Measurements from ENCODE around the gene ARHGAP1. TPM values are rescaled to one million over a fixed set of nuclear protein-coding genes. Genes with fewer than 3 reads are reported as not detected.
A peak's percentile ranks its signal among the peaks of the same experiment; 100 is the strongest.

ARHGAP1 gene
- total and polyA plus RNA-seq, 2 of the 4 experiments (the other 2 are of a cell fraction): 46.6 to 78.8 TPM

DNA sequence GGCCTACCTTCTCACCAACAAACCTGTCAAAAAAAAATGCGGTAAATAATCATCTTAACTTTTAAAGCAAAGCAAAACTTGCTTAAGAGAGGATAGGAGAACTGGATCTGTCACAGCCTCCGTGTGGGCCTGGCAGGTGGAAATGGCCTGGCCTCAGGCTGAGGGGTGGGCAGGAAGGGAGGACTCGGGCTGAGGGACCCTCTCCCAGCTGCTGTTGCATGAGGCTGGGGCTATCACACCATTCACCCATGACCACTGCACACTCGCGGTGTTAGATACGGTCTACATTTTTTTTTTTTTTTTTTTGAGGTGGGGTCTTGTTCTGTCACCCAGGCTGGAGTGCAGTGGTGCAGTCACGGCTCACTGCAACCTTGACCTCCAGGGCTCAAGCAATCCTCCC, 24.5 kb downstream of the ARHGAP1 start:
- Histone ChIP-seq H4K91ac (ENCODE audit: insufficient read depth, low read depth, low read length) (peak overlapping the region; percentile 8; the same call in 1 of the 2 replicates), H2AK9ac (replicated peaks; ENCODE audit: low read depth, low read length, poor library complexity) (peak overlapping the region; percentile 74), H3K9me1 (ENCODE audit: insufficient read depth, low read length) (peaks cover 8% of the 10 kb centered on the region; the same call in 1 of the 2 replicates), H3K4ac (ENCODE audit: low read depth, low read length) (peak overlapping the region; percentile 82; the same call in 1 of the 2 replicates), H2AK5ac (ENCODE audit: low read depth, low read length) (no peak overlapping the region), H2BK120ac (ENCODE audit: low read depth, low read length) (no peak overlapping the region), H3K23ac (ENCODE audit: low read depth, low read length) (no peak overlapping the region), H2BK15ac (ENCODE audit: low read depth, low read length) (no peak overlapping the region), H3K79me1 (ENCODE audit: low read depth in 1 of 2, low read length in 2 of 2) (peaks cover 0 to 8% of the 10 kb centered on the region in 2 experiments; a peak in 1 of 4 replicates), H3K27me3 (ENCODE audit: control insufficient read depth, insufficient read depth, low read length) (no peaks in the 10 kb centered on the region), H3K9me3 (ENCODE audit: control insufficient read depth, insufficient read depth, low read length) (no peaks in the 10 kb centered on the region), H3K4me2 (ENCODE audit: low read depth, low read length) (no peak overlapping the region), H3K56ac (ENCODE audit: extremely low read depth, insufficient read depth, low read length) (no peak overlapping the region), H3K18ac (ENCODE audit: low read depth, low read length) (peak overlapping the region; percentile 16), H4K20me1 (ENCODE audit: insufficient read depth, low read length) (0 out of 2 replicates have a peak, but pooled peaks cover 3% of the 10 kb centered on the region), H2BK5ac (ENCODE audit: low read depth, low read length, poor library complexity, severe bottlenecking) (peak overlapping the region; percentile 40), H4K8ac (ENCODE audit: low read depth in 2 of 2, low read length in 2 of 2) (peak overlapping the region in 1 of 2 experiments; percentile 56; a peak in 1 of 4 replicates), H3K4me3 (ENCODE audit: insufficient read depth, low read depth, low read length) (no peak overlapping the region), H2AFZ (replicated peaks; ENCODE audit: low read length, poor library complexity) (no peak overlapping the region), H3K4me1 (ENCODE audit: control insufficient read depth, insufficient read depth, low read length) (peaks cover 10% of the 10 kb centered on the region), H3K36me3 (ENCODE audit: control insufficient read depth, insufficient read depth, low read length) (peaks cover 60% of the 10 kb centered on the region), H3K27ac (ENCODE audit: insufficient read depth, low read length) (peak overlapping the region; percentile 8; the same call in 1 of the 2 replicates), H2BK20ac (ENCODE audit: low read depth, low read length) (no peak overlapping the region), H3K14ac (replicated peaks; ENCODE audit: low read depth, low read length) (no peak overlapping the region), H3K9ac (ENCODE audit: low read depth, low read length) (no peak overlapping the region), H4K5ac (ENCODE audit: low read depth, low read length) (peak overlapping the region; percentile 77)
- ChIA-PET CTCF (no interaction called here), POLR2A (ENCODE audit: unreplicated experiment) (no interaction called here)
- WGBS, 2 experiments (ENCODE audit: extremely low coverage in 2 of 2, insufficient read length in 1 of 2): no CpG with 5 or more reads among the region's 7 CpGs
- dilution Hi-C loops (cut with HindIII; ENCODE audit: low sequenced_read_pairs, unreplicated experiment) (no loop called here), intact Hi-C loops (cut with micrococcal nuclease) (no loop called here), in situ Hi-C loops (cut with MboI; ENCODE audit: low sequenced_read_pairs) (no loop called here)
- no peak for TF ChIP-seq MXI1 (IDR thresholded peaks at IDR 0.05; ENCODE audit: borderline replicate concordance, low read depth, low read length)
- TF ChIP-seq RFX5 (IDR thresholded peaks at IDR 0.05; ENCODE audit: low read depth, low read length): no peak
- TF ChIP-seq SMC3 (IDR thresholded peaks at IDR 0.05; ENCODE audit: low read depth, low read length): no peak
- TF ChIP-seq CHD1 (IDR thresholded peaks at IDR 0.05; ENCODE audit: low read depth, low read length): no peak
- no peak for TF ChIP-seq MAFK (IDR thresholded peaks at IDR 0.05; ENCODE audit: low read depth, low read length)
- no peak for TF ChIP-seq BHLHE40 (IDR thresholded peaks at IDR 0.05; ENCODE audit: low read depth, low read length)
- TF ChIP-seq CEBPB (IDR thresholded peaks at IDR 0.05; ENCODE audit: low read depth, low read length): no peak
- TF ChIP-seq, protein P1, sequence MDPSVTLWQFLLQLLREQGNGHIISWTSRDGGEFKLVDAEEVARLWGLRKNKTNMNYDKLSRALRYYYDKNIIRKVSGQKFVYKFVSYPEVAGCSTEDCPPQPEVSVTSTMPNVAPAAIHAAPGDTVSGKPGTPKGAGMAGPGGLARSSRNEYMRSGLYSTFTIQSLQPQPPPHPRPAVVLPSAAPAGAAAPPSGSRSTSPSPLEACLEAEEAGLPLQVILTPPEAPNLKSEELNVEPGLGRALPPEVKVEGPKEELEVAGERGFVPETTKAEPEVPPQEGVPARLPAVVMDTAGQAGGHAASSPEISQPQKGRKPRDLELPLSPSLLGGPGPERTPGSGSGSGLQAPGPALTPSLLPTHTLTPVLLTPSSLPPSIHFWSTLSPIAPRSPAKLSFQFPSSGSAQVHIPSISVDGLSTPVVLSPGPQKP (IDR thresholded peaks at IDR 0.05; ENCODE audit: borderline replicate concordance, low read depth, low read length): no peak
- TF ChIP-seq RAD21 (IDR thresholded peaks at IDR 0.05; ENCODE audit: low read length): no peak
- no peak for TF ChIP-seq RCOR1 (IDR thresholded peaks at IDR 0.05; ENCODE audit: insufficient replicate concordance, low read length)
- TF ChIP-seq MAZ (IDR thresholded peaks at IDR 0.05; ENCODE audit: borderline replicate concordance, low read depth, low read length): no peak
- DNase-seq (no peak), ATAC-seq (ENCODE audit: low read depth) (no peak)
- no TSS peak for BruUV-seq (replicated peaks)
